ENCODE results near the gene ENPP7.

The ENPP7 gene, protein sequence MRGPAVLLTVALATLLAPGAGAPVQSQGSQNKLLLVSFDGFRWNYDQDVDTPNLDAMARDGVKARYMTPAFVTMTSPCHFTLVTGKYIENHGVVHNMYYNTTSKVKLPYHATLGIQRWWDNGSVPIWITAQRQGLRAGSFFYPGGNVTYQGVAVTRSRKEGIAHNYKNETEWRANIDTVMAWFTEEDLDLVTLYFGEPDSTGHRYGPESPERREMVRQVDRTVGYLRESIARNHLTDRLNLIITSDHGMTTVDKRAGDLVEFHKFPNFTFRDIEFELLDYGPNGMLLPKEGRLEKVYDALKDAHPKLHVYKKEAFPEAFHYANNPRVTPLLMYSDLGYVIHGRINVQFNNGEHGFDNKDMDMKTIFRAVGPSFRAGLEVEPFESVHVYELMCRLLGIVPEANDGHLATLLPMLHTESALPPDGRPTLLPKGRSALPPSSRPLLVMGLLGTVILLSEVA

DNA sequence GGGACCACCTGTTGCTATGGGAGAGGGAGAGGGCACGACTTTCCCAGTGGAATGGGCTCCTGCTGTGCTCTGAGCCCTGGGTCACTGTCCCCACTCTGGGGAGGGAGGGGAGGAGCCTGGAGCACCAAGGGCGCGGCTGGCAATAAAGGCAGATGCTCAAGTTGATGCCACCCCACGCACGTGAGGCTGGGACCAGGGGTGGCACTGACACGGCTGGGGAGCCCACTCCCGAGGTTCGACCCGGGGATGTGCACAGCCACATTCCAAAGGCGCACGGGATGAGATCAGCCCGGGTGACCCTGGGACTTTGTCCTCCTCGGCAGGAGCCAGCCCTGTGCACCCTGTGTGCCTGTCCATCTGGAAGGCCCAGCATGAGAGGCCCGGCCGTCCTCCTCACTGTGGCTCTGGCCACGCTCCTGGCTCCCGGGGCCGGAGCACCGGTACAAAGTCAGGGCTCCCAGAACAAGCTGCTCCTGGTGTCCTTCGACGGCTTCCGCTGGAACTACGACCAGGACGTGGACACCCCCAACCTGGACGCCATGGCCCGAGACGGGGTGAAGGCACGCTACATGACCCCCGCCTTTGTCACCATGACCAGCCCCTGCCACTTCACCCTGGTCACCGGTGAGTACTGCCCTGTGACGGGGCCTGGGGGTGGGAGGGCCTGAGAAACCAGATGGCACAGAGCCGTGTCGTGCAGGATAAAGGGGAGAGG, at the start of gene ENPP7:
TSS of gene ENPP7 (plus strand) at position 175 of the 715 bp plus-strand sequence. CDS start at position 372, 197 bp downstream.
- DNase-seq, result no peak

DNA sequence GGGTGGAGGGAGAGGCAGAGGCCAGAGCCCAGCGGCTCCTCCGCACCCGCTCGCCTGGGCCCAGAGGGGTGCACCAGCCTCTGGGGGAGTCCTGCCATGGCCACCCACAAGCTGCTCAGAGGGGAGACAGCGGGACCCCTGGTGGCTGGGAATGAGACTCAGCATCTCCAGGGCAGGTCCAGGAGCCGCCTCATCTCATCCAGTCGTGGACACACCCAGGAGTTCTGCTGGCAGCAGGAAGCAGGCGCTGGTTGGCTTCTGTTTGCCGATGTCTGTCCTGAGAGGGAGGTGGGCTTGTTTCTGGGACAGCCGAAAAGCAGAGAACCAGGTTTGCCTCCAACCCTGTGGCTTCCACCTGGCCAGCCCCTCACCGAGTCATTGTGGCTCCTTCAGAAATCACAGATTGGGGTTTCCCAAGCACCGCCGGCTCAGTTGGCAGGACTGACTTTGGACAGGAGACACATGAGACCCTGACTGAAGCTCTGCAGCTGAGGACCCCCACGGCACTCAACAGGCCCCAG, 49.6 kb upstream of the ENPP7 start:
- DNase-seq, result no peak

DNA sequence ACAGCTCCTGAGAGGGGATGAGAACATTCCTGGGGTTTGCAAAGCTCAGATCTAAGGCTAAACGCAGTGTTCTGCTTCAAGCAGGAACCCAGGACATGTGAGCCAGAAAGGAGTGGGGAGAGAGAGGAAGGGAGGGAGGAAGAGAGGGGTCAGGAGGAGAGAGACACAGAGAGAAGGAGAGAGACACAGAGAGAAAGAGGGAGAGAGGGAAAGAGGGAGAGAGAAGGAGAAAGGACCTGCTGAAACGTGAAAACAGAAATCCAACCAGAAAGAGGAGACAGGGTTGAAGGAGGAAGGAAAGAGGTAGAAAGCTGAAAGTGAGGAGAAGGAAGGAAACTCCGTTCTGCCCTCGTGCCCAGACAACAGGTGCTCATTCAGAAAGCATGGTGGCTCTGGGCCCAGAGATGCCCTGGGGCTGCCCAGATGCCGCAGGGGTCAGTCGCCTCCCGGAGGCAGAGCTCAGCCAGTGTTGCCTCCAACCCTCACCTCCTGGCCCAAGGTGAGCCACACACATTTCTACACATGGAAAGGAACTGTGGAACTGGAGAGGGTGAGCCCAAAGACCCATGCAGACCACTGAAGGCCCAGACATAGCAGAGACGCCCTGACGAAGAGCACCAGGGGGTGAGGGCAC, 49.0 kb upstream of the ENPP7 start:
- no peak for DNase-seq

DNA sequence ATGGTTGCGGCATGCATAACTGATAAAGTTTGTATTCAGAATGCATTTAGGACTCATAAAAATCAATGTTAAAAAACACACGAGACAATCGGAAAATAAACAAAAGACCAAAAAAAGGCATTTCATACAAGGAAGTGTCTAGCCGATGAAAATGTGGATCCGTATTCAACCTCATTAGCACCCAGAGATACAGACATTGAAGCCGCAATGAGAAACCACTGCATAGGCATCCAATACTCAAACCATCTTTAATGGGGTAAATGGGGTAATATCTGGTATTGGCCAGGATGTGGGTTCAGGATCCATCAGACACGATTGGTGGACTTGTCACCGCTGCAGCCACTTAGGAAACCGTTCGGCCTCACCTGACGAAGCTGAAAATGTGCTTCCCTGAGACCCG, 47.4 kb upstream of the ENPP7 start:
- DNase-seq, result no peak

DNA sequence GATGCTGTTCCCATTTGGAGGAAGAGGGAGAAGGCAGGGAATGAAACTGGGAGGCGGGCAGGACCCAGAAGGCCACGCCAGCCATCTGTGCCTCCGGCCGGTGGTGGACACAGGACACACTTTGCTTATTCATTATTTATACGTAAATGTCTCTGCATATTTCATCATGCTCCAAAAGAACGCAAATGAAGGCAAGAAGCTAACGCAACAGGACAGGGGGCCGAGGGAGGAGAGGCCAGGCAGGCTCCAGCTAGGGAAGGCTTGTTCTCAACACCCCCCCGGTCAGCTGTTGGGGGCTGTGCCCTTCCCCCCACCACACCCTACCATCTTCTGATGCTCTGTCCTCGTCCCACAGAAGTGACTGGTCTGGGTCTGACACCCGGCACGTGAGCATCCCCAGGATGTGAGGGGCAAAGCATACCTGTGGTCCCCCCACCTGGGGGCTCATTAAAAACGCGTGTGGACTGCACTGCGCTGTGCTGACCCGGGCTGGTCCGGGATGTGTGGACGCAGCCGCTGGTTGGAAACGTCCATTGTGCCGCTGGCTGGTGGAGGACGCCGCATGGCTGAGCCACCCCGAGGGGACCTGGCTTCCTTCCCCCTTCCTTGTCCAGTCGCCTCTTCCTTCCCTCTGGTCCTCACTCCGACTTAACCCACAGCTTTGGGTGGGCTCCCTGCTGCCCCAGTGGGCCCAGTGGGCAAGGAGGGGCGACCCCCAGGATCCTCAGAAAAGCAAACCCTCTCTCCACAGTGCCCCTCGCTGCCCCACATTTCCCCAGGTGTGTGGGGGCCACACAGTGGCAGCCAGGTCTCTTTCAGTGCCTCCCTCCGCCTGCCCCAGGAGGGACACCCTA, 46.4 kb upstream of the ENPP7 start:
- DNase-seq, result no peak

DNA sequence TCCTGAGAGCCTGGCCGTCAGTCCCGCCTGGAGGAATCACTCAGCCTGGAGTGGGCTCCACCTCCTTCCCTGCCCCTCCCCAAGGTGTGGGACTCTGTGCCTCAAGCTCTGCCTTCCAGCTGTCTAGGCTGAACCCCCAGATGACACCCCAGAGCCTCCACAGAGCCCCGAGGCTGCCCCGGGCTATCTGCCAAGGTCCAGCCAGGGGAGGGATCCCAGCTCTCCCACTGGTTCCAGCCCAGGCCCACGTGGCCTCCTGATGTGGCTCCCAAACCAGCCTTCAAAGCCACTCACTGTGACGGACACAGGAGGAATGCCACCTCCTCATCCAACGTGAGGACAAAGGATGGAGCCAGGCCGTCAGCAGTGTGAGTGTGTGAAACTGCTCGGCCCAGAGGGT, 45.6 kb upstream of the ENPP7 start:
- no peak for DNase-seq

DNA sequence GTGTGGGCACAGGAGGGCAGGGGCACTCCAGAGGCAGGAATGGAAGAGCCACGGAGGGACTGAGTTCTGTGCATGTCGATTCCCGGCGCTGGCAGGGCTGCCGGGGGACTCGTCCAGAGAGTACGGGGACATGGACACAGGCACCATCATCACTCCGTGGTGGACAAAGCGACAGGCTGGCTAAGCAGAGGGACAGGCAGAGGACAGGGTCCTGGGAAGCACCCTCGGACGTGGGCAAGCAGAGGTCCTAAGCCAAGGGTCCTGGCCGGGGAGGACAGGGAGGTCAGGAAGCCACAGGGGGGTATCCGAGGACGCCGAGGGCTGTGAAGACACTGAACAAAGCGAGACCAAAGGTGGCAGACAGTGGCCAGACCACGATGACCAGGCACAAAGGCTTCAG, 44.3 kb upstream of the ENPP7 start:
- DNase-seq, result no peak

DNA sequence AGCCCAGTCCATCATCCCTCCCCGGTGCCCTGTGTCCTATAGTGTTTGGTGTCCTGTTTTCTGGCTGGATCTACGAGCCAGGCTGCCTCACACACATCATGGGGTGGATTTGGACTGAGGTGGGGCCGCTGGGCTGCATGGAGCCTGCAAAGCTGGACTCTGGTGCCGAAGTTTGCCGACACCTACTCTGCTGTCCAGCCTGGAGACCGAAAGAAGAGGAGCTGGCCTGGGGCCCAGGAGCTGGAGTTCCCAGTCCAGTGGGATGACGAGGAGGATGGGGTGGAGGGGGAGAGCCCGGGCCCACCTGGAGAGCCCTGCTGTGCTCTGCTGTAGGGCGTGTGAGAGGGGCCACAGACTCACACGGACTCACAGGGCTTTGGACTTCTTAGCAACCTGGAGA, 40.3 kb upstream of the ENPP7 start:
- no peak for DNase-seq

DNA sequence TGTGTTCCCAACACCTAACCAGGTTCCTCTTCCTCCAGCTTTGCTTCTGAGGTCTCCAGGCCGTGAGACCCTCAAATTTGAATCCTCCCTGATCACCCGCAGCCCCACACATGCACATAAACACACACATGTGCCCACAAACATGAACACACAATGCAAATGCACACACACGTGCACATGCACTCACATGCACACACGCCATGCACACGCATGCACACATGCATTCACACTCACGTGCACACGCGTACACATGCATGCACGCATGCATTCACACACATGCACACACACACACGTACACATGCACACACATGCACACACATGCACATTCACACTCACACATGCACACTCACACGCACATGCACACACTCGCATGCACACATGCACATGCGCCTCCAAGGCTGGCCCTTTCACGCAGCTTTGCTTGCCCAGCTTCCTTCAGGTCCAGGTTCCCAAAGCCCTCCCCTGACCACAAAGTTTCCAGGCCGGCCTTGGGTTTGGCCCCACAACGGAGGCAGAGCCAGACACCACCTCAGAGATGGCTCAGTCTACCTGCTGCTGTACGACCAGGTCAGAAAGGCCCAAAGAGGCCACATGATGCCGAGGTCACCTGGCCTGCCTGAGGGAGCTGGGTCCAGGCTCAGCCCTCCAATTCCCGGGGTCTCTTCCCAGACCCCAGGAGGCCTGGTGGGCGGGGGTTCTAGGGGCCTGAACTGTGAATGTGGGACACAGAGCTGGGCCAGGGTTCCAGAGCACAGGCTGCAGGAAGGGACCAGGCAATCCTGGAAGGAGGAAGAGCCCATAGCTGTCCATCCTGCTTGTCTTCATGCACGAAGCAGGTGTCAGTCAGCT, 39.5 kb upstream of the ENPP7 start:
- no peak for DNase-seq

DNA sequence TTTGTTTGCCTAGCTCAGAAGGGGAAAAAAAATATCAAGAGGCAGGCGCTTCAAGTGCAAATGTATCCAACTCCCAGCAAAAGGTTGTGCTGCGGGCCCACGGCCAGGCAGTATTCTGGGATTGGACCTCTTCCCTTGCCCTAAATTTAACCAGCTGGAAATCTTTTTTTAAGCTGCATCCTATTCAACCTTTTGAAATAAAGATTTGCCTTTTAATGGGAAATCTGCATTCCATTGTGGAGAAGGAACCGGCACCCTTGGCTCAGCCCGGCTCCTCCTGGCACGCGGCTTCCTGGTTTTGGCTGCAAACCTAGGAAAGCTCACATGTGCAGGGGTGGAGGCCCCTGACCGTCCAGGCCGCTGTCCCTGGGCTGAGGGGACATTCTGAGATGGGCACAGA, 38.8 kb upstream of the ENPP7 start:
- no peak for DNase-seq

DNA sequence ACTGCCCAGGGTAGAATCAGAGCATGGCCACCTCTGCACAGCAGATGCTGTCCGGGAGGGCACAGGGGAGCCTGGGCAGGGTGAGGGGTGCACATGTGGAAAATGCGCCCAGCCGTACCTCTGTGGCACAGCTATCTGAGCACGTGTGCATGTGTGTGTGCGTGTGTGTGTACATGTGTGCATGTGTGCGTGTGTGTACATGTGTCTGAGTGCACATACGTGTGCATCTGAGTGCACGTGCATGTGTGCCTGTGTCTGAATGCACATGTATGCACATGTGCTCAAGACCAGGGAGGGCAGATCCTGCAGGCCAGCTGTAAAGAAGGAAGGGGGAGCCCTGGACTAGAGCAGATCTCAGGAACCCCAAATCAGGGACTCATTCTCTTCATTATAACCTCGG, 37.3 kb upstream of the ENPP7 start:
- no peak for DNase-seq

DNA sequence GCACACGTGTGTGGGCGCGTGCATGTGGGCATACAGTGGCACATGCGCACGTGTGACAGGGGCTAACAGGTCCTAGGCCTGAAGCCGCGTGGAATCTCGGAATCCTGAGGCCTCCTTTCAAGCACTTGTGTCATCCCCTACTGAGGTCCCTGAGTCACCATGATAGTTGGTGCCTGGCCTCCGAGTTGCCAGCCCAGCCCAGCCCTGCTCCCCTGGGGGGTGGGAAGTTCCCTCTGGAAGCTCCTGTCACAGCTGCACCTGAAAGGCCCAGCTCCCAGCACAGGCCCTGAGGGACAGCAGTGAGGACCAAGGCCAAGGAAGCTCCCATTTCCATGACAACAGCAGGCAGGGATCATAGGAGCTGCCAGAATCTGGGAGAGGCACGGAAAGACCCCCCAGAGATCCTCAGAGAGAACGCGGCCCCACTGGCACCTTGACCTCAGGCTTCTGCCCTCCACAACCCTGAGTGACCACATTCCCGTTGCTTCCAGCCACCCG, 35.4 kb upstream of the ENPP7 start:
- DNase-seq, result no peak

DNA sequence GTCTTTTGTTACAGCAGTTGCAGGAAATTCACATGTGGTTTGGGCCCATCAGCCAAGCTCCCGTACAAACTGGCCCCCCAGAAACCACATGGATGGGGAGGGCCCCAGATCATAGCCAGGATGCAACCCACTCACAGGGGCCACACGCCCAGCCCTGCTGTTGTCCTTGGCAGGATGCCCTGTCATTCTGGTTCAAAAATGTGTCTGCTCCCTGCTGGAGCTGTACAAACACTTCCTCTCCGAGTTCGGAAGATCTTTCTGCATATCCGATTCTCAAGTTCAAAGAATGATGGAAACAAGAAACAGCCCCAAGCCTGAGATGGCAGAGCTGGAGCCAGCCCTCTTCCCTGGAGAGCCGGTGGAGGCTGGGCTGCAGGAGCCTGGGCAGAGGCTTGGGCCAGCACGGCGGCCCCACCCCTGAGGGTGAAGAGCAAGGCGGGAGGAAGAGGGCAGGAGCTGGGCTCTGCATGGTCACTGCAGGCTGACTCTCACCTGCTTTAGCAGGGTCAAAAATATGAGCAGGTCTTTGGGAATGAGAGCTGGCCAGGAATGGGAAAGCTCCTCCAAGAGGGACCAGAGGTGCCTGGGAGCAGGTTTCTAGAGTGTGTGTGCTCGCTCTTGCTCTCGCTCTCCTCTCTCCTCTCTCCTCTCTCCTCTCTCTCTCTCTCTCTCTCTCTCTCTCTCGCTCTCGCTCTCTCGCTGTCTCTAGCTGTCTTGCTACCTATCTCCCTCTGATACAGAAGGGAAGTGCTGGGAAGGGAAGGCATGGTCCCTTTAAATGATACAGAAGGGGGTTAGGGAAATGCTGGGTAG, 34.7 kb upstream of the ENPP7 start:
- DNase-seq, result no peak

DNA sequence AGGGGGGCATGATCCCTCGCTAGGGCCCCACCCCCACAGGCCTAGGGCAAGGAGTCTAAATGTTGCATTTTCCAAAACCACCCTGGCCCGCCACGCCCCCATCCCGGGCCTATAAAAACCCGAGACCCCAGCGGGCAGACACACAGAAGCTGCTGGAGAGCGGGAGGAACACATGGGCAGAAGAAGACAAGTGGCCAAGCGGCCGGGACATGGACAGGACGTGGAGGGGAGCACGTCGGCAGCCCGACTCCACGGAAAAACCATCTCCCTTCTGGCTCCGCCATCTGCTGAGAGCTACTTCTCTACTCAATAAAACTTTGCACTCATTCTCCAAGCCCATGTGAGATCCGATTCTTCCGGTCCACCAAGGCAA, 34.1 kb upstream of the ENPP7 start:
- DNase-seq, result no peak

DNA sequence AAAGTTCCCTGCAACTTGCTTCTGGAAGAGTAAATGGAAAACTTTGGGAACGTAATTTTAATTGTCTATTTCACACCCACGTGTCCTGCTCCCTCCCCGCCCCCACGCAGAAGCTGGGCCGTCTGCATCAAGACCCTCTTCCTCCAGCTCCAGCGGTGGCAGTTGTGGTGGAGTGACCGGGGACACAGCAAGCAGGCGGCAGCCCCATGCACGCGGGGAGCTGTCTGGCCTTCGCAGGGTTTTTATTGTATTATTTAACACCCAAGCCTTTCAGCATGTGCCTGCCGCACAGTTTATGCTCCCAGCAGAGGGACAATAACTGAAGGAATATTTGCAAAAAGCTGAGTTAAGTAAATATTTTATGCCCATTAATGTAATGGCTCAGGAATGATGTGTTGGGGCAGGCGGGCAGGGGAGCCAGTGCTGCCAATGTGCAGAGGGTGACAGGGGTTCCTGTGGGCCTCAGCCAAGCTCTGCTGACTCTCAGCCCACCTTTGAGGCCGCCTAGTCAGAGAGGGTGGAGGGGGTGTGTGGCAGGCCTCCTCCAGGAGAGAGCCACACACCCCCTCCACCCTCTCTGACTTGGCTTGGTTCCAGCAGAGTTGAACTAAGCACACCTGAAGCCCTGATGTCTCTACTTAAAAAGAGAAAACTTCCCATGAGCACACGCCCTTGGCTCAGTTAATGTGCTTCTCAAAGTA, 32.4 kb upstream of the ENPP7 start:
- DNase-seq, result no peak

DNA sequence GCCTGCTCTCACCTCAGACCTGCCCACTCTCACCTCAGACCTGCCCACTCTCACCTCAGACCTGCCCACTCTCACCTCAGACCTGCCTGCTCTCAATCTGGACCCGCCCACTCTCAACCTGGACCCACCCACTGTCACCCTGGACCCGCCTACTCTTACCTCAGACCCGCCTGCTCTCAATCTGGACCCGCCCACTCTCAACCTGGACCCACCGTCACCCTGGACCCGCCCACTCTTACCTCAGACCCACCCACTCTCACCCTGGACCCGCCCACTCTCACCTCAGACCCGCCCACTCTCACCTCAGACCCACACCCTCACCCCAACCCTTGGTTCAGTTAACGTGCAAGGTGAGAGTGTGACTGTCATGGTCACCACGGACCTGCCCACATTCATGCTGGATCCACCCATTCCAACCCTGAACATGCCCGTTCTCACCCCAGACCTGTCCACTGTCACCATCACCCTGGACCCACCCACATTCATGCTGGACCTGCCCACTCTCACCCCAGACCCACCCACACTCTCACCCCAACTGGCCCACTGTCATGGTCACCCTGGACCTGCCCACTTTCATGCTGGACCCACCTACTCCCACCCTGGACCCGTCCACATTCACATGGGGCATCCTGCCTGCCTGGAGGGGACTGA, 31.2 kb upstream of the ENPP7 start:
- no peak for DNase-seq

DNA sequence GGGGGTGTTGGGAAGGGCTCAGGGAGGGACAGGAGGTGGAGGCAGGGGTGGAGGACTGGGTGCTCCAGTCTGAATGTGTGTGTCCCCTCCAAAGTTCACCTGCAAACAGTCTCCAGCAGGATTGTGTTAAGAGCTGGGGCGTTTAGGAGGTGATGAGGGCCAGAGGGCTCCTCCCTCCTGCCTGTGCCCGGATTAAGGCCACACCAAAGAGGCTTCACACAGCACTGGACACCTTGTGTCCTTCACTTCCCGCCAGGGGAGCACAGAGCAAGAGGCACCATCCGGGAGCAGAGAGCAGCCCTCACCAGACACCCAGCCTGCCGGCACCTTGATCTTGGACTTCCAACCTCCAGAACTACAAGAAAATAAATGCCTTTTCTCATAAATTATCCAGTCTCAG, 30.2 kb upstream of the ENPP7 start:
- DNase-seq, result no peak

DNA sequence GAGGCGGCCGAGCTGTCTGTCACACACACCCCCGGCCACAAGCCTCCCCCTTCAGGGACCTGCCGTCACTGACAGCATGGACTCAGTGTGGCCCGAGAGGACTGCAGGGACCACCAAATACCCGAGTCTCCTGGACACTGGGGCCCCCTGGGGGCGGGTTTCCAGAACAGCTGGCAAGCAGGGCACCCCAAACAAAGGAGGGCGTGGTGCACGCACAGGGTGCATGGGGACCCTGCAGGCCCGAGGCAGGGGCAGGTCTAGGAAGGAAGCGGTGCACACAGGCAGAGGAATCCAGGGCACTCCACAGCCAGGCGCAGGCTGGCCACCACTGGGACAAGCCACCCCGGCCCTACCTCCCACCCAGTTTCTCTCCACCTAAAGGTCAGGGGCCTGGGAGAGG, 28.7 kb upstream of the ENPP7 start:
- no peak for DNase-seq

DNA sequence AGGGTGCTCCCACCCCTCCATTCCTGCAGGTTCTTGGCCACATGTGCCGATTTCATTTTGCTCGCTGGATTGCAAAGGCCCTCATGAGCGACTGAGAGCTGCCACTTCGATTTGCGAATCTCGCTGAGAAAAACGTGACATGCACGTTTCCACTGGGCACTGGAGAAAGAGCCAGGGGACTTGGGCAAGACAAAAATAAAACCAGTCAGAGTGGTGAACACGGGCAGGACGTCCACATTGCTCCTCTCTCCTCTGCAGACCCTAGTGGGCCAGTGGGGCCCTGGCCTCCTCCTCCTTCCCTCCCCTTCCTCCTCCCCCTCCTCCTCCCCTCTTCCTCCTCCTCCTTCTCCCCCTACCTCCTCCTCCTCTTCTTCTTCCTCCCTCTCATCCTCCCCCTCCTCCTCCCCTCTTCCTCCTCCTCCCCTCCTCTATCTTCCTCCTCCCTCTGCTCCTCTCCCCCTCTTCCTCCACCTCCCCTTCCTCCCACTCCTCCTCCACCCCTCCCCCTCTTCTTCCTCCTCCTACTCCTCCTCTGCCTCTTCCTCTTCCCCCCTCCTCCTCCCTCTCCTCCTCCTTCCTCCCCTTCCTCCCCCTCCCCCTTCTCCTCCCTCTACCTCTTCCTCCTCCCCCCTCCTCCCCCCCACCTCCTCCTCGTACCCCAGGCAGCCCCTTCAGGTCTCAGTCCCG, 28.1 kb upstream of the ENPP7 start:
- no peak for DNase-seq

Data from NCI-H146 (cell line).